HG03565 (cell line): ENCODE measurements around the gene ZNF256.

Source experiments
- ATAC-seq: cut with Tn5 transposase; IDR thresholded peaks from one replicate; pipeline ENCODE4 v1.9.1; 2021; ENCODE audit warnings: mild to moderate bottlenecking, moderate library complexity; ENCODE audit not compliant: unreplicated experiment

Gene ZNF256

GRCh38 chr19:57947419-57948134 is at the start of gene ZNF256:
Gene ZNF256 (minus strand): TSS chr19:57947706. CDS start chr19:57947474, 232 bp downstream.
- peak; percentile 88 for ATAC-seq

GRCh38 chr19:57992841-57993240 is 45.3 kb upstream of the ZNF256 start:
- no peak for ATAC-seq

- no peak for ATAC-seq
Observed at GRCh38 chr19:57978586-57979289, 31.2 kb upstream of the ZNF256 start.

GRCh38 chr19:57974434-57974833 is 26.9 kb upstream of the ZNF256 start, which contains the start of gene C19orf18:
Gene C19orf18 (minus strand): TSS chr19:57974534. CDS start chr19:57974432, 102 bp downstream.
- ATAC-seq, result no peak

GRCh38 chr19:57964761-57965160 is 17.3 kb upstream of the ZNF256 start:
- ATAC-seq, result no peak

GRCh38 chr19:57961785-57962184 is 14.3 kb upstream of the ZNF256 start:
- ATAC-seq, result no peak

GRCh38 chr19:57954996-57955395 is 7.5 kb upstream of the ZNF256 start:
- no peak for ATAC-seq

- no peak for ATAC-seq
Observed at GRCh38 chr19:57949702-57950101, 2.2 kb upstream of the ZNF256 start.

- ATAC-seq, result no peak
Observed at GRCh38 chr19:57949296-57949695, 1.8 kb upstream of the ZNF256 start.

GRCh38 chr19:57947088-57947418 is 453 bp downstream of the ZNF256 start:
- no peak for ATAC-seq

- ATAC-seq, result no peak
Observed at GRCh38 chr19:57946316-57946715, 1.2 kb downstream of the ZNF256 start.

- ATAC-seq, result no peak
Observed at GRCh38 chr19:57941593-57941992, 5.9 kb downstream of the ZNF256 start.

- ATAC-seq, result no peak
Observed at GRCh38 chr19:57935731-57936130, 11.8 kb downstream of the ZNF256 start.

GRCh38 chr19:57934820-57935665 is 12.5 kb downstream of the ZNF256 start, which contains the start of gene ZNF418:
Gene ZNF418 (minus strand): TSS chr19:57935402. CDS start chr19:57933822, 1,580 bp downstream.
- ATAC-seq, result no peak

GRCh38 chr19:57927587-57927986 is 19.9 kb downstream of the ZNF256 start:
- no peak for ATAC-seq

- ATAC-seq, result peak; percentile 97
Observed at GRCh38 chr19:57916168-57916995, 31.1 kb downstream of the ZNF256 start, which contains the start of gene ZNF417. Gene ZNF417 (minus strand): TSS chr19:57916592. CDS start chr19:57916411, 181 bp downstream.

GRCh38 chr19:57914531-57914930 is 33.0 kb downstream of the ZNF256 start:
- ATAC-seq, result no peak

GRCh38 chr19:57907394-57907793 is 40.1 kb downstream of the ZNF256 start:
- no peak for ATAC-seq

- ATAC-seq, result no peak
Observed at GRCh38 chr19:57905258-57905657, 42.2 kb downstream of the ZNF256 start.

GRCh38 chr19:57903618-57904184 is 43.8 kb downstream of the ZNF256 start:
- ATAC-seq, result no peak
